HepG2 (cell line): ENCODE measurements around the gene SLC43A3. TPM values are rescaled to one million over a fixed set of nuclear protein-coding genes. Genes with fewer than 3 reads are reported as not detected.

Source experiments
- ETV5 ChIP-seq: IDR thresholded peaks from 2 replicates; pipeline ENCODE4 v1.6.1; 2018; ENCODE audit warnings: missing biosample characterization, missing genetic modification reagents, inconsistent platforms, borderline replicate concordance
- KDM6A ChIP-seq: IDR thresholded peaks from 2 replicates; pipeline ENCODE4 v1.6.1; 2016; ENCODE audit warnings: low read depth
- MNT ChIP-seq: fragments of 450-650 bp; IDR thresholded peaks from 2 replicates; pipeline ENCODE4 v1.6.1; 2016
- SIN3B ChIP-seq: fragments of 150-350 bp; IDR thresholded peaks from 2 replicates; pipeline ENCODE4 v1.6.1; 2014; ENCODE audit warnings: low read length
- SMARCE1 ChIP-seq: fragments of 450-650 bp; IDR thresholded peaks from 2 replicates; pipeline ENCODE4 v1.6.1; 2017; ENCODE audit warnings: borderline replicate concordance
- TERF1 ChIP-seq: sonication (generic); formaldehyde crosslinking; IDR thresholded peaks from 2 replicates; pipeline ENCODE4 v1.8.0; 2022; ENCODE audit warnings: mild to moderate bottlenecking, missing genetic modification reagents, moderate library complexity
- TOPORS ChIP-seq: sonication (generic); formaldehyde crosslinking; IDR thresholded peaks from 2 replicates; pipeline ENCODE4 v1.8.0; 2023; ENCODE audit warnings: mild to moderate bottlenecking, missing genetic modification reagents
- ZNF180 ChIP-seq: sonication (generic); formaldehyde crosslinking; IDR thresholded peaks from 2 replicates; pipeline ENCODE4 v1.4.0; 2020; ENCODE audit warnings: low read depth, missing genetic modification reagents, borderline replicate concordance
- ZUFSP ChIP-seq: sonication (generic); formaldehyde crosslinking; IDR thresholded peaks from 2 replicates; pipeline ENCODE4 v1.9.0; 2021; ENCODE audit warnings: missing genetic modification reagents, mild to moderate bottlenecking, borderline replicate concordance
- polyA plus RNA-seq, 8 experiments: library from polyadenylated mRNA; depleted of rRNA in 3 of 8; stranded (reverse) in 7 of 8; unstranded in 1 of 8; fragments of >200 nt; fragmentation: Illumina TruSeq in 4 of 8; extraction: Trizol in 4 of 8; gene quantifications; 2 replicates each; pipeline versions ENCODE4 v1.2.1 to v1.2.3, GENCODE V29; 2011 to 2016; ENCODE audit warnings: low read depth in 4 of 8, missing spikeins in 1 of 8, mixed read lengths in 1 of 8; ENCODE audit not compliant: insufficient read depth in 1 of 8
- total RNA-seq, 5 experiments: library from RNA; depleted of rRNA; stranded (reverse); fragments of >200 nt; fragmentation: Illumina TruSeq; extraction: Trizol; gene quantifications; 2 replicates each; pipeline ENCODE4 v1.2.3, GENCODE V29; 2016; ENCODE audit warnings: low read depth in 1 of 5
- TF ChIP-seq, protein P1 (sequence below): IDR thresholded peaks from 2 replicates; pipeline ENCODE4 v1.4.0; 2020; ENCODE audit warnings: mild to moderate bottlenecking, missing genetic modification reagents
- TF ChIP-seq, protein P2 (sequence below): sonication (generic); formaldehyde crosslinking; IDR thresholded peaks from 2 replicates; pipeline ENCODE4 v1.4.0; 2020; ENCODE audit warnings: mild to moderate bottlenecking, missing genetic modification reagents, borderline replicate concordance

SLC43A3 gene
- total and polyA plus RNA-seq, 2 of the 13 experiments (the other 11 are each of a cell fraction or from before 2014, with no cell fraction given), result 2.6 TPM; not detected in 1

- TF ChIP-seq ZUFSP (no peak), SIN3B (no peak), SMARCE1 (no peak), TERF1 (CRISPR knock-in tag) (no peak), KDM6A (CRISPR knock-in tag) (no peak), TOPORS (CRISPR knock-in tag) (0 out of 2 replicates have a peak, but pooled peaks have one; percentile 27), MNT (0 out of 2 replicates have a peak, but pooled peaks have one; percentile 26), ZNF180 (no peak), ETV5 (CRISPR knock-in tag) (no peak)
- TF ChIP-seq, protein P1, sequence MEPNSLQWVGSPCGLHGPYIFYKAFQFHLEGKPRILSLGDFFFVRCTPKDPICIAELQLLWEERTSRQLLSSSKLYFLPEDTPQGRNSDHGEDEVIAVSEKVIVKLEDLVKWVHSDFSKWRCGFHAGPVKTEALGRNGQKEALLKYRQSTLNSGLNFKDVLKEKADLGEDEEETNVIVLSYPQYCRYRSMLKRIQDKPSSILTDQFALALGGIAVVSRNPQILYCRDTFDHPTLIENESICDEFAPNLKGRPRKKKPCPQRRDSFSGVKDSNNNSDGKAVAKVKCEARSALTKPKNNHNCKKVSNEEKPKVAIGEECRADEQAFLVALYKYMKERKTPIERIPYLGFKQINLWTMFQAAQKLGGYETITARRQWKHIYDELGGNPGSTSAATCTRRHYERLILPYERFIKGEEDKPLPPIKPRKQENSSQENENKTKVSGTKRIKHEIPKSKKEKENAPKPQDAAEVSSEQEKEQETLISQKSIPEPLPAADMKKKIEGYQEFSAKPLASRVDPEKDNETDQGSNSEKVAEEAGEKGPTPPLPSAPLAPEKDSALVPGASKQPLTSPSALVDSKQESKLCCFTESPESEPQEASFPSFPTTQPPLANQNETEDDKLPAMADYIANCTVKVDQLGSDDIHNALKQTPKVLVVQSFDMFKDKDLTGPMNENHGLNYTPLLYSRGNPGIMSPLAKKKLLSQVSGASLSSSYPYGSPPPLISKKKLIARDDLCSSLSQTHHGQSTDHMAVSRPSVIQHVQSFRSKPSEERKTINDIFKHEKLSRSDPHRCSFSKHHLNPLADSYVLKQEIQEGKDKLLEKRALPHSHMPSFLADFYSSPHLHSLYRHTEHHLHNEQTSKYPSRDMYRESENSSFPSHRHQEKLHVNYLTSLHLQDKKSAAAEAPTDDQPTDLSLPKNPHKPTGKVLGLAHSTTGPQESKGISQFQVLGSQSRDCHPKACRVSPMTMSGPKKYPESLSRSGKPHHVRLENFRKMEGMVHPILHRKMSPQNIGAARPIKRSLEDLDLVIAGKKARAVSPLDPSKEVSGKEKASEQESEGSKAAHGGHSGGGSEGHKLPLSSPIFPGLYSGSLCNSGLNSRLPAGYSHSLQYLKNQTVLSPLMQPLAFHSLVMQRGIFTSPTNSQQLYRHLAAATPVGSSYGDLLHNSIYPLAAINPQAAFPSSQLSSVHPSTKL, result peak; percentile 69; the same call in 1 of the 2 replicates
- TF ChIP-seq, protein P2, sequence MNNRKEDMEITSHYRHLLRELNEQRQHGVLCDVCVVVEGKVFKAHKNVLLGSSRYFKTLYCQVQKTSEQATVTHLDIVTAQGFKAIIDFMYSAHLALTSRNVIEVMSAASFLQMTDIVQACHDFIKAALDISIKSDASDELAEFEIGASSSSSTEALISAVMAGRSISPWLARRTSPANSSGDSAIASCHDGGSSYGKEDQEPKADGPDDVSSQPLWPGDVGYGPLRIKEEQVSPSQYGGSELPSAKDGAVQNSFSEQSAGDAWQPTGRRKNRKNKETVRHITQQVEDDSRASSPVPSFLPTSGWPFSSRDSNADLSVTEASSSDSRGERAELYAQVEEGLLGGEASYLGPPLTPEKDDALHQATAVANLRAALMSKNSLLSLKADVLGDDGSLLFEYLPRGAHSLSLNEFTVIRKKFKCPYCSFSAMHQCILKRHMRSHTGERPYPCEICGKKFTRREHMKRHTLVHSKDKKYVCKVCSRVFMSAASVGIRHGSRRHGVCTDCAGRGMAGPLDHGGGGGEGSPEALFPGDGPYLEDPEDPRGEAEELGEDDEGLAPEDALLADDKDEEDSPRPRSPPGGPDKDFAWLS (CRISPR knock-in tag), result no peak
These were observed 14.0 kb upstream of the SLC43A3 start (continued) for GRCh38 chr11:57440744-57441414.
